ENCODE measurements around the gene USHBP1.
A peak's percentile ranks its signal among the peaks of the same experiment; 100 is the strongest.

USHBP1 gene

GRCh38 chr19:17264641-17264979 lies at the start of gene USHBP1:
TSS of gene USHBP1 (minus strand) at chr19:17264745. CDS start at chr19:17264299, 446 bp downstream.
- DNase-seq, result no peak

DNA sequence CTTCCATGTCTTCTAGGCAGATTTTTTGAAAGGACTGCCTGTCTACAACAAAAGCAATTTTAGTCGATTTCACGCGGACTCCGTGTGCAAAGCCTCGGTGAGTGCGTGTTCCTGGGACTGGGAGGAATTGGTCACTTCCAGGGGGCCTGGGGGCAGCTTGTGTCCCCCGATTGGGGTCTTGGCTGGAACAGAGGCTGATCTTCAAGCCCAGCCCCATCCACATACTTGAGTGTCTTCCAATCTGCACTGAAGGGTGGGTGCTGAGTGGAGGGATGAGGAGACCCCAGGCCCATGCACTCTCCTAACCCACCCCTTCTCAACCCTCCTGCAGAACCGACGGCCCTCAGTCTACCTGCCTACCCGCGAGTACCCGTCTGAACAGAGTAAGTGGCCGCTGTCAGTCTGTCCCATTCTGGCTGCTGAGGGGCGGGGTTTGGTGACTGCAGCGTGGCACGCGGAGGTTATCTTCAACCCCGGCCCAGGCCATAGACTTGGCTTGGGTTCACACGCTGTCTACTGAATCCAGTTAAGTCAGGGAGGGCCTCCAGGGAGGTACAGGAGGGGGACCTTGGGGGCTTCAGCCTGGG lies 49.6 kb upstream of the USHBP1 start:
- DNase-seq, result no peak
- intact Hi-C loops (cut with DNase I), result no loop called here

More at GRCh38 chr19:17264641-17264979, at the start of gene USHBP1:
- intact Hi-C loops (cut with DNase I), result no loop called here

DNA sequence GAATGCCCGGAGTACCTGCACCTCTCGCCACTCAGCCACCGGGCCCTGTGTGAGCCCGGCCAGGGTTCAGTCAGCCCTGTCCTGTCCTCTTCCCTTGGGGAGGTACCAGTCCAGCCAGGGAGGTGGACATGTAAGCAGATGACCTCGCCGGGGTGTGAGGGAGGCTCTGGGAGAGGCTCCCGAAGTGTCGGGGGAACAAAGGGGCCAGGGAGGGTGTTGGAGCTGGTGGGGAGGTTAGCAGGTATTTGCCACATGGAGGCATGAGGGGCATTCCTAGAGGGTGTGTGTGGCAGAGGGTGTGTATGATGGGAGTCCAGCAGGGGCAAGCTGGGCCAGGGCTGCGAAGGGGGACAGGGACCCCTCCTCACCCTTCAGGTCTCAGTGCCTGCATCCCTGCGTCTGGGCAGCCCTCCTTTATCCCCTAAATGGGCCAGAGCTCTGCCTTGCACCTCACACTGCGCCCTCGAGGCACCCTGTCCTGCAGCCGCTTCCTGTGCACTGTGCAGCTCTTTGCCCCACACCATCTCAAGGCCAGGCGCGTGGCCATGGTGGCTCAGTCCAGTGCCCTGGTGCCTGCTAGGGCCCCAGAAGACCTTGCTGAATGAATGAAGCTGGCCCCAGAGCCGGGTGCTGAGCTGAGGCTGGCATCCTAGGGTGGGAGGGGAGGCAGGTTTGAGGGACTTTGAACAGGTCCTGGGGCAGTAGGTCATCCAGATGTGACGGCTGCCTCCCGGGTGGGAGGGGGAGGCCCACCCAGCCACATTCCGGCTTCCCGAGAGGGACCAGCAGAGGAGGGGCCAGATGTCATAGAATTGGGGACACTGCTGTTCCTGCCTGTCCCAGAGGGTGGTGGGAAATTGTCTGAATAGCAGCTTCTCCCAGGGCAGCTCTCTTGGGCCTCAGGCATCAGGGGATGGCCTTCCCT lies 47.9 kb upstream of the USHBP1 start:
- intact Hi-C loops (cut with DNase I), result no loop called here

GRCh38 chr19:17311455-17312188 lies 47.1 kb upstream of the USHBP1 start:
- intact Hi-C loops (cut with DNase I), result no loop called here
- DNase-seq, result no peak

More for the DNA sequence above, 47.9 kb upstream of the USHBP1 start:
- no peak for DNase-seq

DNA sequence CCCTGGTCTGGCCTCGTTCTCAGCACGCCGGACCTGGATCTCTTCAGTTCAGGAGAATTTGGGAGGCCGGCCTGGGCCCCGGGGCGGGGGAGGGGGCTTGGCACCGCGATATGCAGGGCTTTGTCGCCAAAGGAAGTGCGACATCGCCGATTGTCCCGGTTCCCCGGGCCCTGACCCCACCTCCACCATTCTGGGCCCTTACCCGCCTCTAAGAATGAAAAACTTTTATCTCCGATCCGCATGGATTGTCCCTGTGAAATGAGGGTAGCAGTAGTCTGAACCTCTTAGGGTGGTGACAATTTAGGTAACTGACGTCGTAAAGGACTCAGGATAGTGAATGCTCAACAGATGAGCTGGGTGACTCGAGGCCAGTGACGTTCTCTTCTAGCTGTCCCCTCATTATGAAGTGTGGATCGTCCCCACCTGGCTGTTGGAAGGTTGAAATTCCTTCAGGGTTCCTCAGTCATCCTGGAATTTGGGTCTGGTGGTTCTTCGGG lies 45.5 kb upstream of the USHBP1 start:
- DNase-seq, result peak in 1 of 42 donors; percentile 47
- intact Hi-C loops (cut with DNase I), result loop anchor here (5.0 kb wide), 1 partner anchor 43 kb away; the partner anchor contains the start of gene BABAM1

GRCh38 chr19:17309198-17309964 lies 44.8 kb upstream of the USHBP1 start, which contains the start of gene DDA1:
TSS of gene DDA1 (plus strand) at chr19:17309563. CDS start at chr19:17309655, 92 bp downstream.
- DNase-seq, result peak; percentile 97 to 100 (median 99)
- intact Hi-C loops (cut with DNase I), result loop anchor here (5.0 kb wide), 1 partner anchor 42 kb away; the partner anchor contains the start of gene BABAM1

DNA sequence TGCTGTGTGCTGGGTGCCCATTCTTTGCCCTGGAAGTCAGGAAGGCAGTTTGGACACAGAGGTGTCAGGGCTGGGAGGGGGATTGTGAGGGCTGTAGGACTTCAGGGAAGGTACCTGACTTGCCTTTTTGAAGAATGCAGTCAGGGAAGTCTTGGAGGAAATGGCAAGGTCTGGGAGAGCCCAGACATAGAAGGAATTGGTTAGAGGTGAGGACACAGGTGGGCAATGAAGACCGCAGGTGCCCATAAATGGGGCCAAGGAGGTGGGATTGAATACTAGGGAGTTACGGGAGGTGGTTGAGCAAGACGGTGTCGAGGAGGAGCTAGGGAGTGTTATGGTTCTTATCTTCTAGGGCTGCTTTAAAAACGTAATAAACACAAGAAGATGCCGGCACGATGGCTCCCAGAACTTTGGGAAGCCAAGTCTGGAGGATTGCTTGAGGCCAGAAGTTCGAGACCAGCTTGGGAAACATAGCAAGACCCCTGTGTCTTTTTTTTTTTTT lies 43.4 kb upstream of the USHBP1 start:
- no peak for DNase-seq
- intact Hi-C loops (cut with DNase I), result loop anchor here (5.0 kb wide), 1 partner anchor 41 kb away; the partner anchor contains the start of gene BABAM1

GRCh38 chr19:17306285-17306714 lies 41.8 kb upstream of the USHBP1 start:
- DNase-seq, result peak in 1 of 42 donors; percentile 20
- intact Hi-C loops (cut with DNase I), result loop anchor here (5.0 kb wide), 1 partner anchor 39 kb away; the partner anchor contains the start of gene BABAM1

DNA sequence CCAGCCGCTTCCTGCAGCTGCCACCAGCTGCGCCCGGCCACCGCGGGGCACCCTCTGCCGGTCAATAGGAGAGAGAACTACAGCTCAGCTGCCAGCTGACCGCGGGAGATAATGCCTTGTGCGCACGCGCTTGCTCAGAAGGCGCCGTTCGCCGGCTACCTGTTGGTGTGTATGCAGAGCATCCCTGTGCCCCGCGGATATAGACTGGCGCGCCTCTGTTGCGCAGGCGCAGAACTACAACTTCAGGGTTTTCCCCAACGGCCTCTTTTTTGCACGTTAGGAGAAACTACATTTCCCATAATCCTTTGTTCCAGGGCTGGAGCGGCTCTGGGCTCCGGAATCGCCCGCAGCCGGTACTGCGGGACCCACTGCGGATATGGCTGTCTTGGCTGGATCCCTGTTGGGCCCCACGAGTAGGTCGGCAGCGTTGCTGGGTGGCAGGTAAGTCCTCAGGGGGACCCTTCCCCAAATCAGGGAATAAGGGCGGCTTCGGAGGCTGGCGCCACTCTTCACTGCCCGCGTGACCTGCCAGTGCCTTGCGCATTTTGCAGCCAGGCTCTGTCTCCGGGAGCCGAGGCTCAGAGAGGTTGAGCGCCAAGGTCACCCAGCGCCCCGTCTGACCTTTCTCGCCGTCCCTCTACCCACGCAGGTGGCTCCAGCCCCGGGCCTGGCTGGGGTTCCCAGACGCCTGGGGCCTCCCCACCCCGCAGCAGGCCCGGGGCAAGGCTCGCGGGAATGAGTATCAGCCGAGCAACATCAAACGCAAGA lies 41.2 kb upstream of the USHBP1 start, which contains the start of gene MRPL34:
Gene MRPL34, plus strand, starts transcription at position 356 of the 768 bp plus-strand sequence. Its CDS starts 21 bp downstream, at position 377.
- intact Hi-C loops (cut with DNase I), result loop anchor here (5.0 kb wide), 1 partner anchor 38 kb away; the partner anchor contains the start of gene BABAM1

DNA sequence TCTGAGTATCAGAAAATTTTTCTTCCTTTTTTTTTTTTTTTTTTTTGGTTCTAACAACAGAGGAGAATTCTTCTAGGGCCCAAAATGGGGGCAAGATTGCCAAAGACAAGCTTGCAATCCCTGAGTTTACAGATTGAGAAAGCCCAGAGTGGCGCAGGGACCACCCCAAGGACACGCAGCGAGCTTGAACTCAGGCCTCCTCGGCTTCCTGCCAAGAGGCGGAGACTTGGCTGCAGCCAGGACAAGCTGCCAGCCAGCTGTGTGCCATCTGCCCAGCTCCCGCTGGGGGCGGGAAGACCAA lies 40.6 kb upstream of the USHBP1 start:
- intact Hi-C loops (cut with DNase I), result loop anchor here (5.0 kb wide), 1 partner anchor 38 kb away; the partner anchor contains the start of gene BABAM1
- DNase-seq, result peak in 1 of 42 donors; percentile 94

More for the DNA sequence above, 41.2 kb upstream of the USHBP1 start, which contains the start of gene MRPL34:
- peak in 41 of 42 donors; percentile 91 to 98 (median 96) for DNase-seq

DNA sequence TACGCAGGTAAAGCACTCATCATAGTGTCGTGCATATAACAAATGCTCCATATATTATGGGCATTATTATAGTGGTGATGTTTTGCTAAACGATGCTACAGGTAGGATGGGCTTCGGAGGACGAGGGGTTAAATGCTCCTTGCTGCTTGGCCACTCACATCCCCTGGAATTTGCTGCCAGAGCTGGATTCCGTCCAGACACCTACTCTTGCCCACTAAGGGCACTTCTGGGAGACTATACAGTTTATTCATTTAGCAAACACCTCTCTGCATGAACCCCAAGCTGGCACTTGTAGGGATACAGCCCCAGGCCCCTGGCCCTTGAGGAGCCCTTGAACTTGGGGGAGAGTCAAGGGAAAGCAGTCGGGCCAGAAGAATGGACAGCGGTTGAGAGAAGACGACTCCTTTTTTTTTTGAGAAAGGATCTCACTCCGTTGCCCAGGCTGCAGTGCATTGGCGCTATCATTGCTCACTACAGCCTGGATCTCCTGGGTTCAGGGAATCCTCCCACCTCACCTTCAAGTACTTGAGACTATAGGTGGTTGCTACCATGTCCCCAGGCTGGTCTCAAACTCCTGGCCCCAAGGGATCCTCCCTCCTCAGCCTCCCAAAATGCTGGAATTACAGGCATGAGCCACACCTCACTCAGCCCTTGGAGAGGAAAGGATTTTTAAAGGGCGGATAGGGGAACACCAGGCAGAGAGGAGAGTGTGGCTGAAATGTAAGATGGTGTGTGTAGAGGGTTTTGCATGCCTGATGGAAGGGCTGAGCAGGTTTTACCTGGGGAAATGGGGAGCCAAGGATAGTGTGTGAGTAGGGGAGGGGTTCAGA lies 40.1 kb upstream of the USHBP1 start:
- no peak for DNase-seq
- intact Hi-C loops (cut with DNase I), result loop anchor here (5.0 kb wide), 1 partner anchor 37 kb away; the partner anchor contains the start of gene BABAM1

GRCh38 chr19:17303940-17304267 lies 39.4 kb upstream of the USHBP1 start:
- intact Hi-C loops (cut with DNase I), result no loop called here
- no peak for DNase-seq

GRCh38 chr19:17303167-17303939 lies 38.8 kb upstream of the USHBP1 start, which contains the start of gene ABHD8:
TSS of gene ABHD8 (minus strand) at chr19:17303425. CDS start at chr19:17301616, 1,809 bp downstream.
- intact Hi-C loops (cut with DNase I), result no loop called here
- DNase-seq, result peak; percentile 85 to 98 (median 95)

DNA sequence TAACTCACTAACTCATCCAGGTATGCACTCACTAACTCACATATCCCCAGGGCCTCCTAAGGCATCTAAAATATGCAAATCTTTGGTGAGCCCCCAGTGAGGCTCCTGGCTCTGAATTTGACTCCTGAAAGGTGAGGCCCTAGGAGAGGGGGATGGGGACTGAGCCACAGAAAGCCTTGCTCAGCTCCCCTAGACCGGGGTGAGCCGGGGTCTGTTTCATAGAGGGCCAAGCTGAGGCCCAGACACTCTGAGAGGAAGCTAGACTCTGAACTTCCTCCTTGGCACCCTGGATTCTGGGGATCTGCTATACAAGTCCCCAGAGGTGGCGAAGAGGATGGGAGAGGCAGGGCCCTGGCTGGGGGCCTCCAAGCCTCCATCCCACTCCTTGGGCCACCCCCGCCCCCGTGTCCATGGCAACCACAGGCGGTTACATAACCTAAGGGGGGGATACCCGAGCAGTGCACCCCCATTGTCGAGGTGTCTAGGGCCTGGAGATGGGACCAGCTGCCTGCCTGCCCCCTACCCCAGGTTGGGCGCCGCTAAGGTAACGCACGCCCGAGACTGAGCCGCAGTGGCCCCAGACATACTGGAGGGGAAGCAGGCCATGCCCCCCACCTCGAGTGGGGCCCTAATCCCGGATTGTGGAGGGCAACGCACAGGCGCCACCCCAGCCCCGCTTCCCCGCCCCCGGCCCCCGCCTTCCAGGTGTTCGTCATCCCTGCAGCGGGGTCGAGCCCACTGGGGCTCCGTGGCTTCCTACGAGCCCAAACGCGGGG lies 38.0 kb upstream of the USHBP1 start:
- peak; percentile 30 to 87 (median 66) for DNase-seq
- intact Hi-C loops (cut with DNase I), result no loop called here

Measured in head of caudate nucleus (tissue), 42 donors.